ENCODE results near the gene KCND2.

DNA sequence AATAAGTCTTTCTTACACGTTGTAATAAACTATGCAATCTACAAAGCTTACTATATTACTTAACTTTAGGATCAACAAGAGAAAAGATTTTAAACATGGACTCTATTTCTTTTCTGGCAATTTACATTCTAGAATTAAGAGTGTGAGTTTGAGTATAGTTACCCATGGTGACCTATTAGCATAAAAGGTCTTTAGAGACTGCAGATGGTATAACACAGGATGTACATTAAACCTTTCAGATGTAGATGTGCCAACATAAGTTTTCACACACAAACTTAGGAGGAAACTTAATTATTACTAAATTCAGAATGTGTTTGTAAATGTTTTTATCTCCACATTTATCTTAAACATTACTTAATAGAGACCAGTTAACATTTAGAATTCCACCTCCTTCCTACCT is 54.1 kb downstream of the KCND2 start:
- TF ChIP-seq, protein P1, sequence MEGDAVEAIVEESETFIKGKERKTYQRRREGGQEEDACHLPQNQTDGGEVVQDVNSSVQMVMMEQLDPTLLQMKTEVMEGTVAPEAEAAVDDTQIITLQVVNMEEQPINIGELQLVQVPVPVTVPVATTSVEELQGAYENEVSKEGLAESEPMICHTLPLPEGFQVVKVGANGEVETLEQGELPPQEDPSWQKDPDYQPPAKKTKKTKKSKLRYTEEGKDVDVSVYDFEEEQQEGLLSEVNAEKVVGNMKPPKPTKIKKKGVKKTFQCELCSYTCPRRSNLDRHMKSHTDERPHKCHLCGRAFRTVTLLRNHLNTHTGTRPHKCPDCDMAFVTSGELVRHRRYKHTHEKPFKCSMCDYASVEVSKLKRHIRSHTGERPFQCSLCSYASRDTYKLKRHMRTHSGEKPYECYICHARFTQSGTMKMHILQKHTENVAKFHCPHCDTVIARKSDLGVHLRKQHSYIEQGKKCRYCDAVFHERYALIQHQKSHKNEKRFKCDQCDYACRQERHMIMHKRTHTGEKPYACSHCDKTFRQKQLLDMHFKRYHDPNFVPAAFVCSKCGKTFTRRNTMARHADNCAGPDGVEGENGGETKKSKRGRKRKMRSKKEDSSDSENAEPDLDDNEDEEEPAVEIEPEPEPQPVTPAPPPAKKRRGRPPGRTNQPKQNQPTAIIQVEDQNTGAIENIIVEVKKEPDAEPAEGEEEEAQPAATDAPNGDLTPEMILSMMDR (IDR thresholded peaks at IDR 0.05; ENCODE audit: low read length): no peak
- TF ChIP-seq EZH2 (IDR thresholded peaks at IDR 0.05; ENCODE audit: borderline replicate concordance, low read length): no peak
